ENCODE results near the gene RXRA.

Gene RXRA

GRCh38 chr9:134463280-134463679 is 137.0 kb downstream of the RXRA start:
- Histone ChIP-seq H3K36me3 (ENCODE audit: insufficient read depth, low read length) (no peaks in the 10 kb centered on the region), H3K27ac (ENCODE audit: low read depth, low read length) (no peak overlapping the region), H3K4me1 (ENCODE audit: insufficient read depth, low read length) (no peaks in the 10 kb centered on the region), H3K9me3 (ENCODE audit: insufficient read depth, low read depth, low read length) (no peaks in the 10 kb centered on the region), H3K4me3 (ENCODE audit: low read length) (no peak overlapping the region), H3K27me3 (ENCODE audit: insufficient read depth, low read length) (no peaks in the 10 kb centered on the region), H3K9ac (ENCODE audit: low read depth, low read length) (no peak overlapping the region)
- 88% methylated on average over 7 of the region's 7 CpGs for WGBS

- no peak overlapping the region for H3K9ac ChIP-seq (ENCODE audit: low read depth, low read length)
- H3K36me3 ChIP-seq (ENCODE audit: insufficient read depth, low read length), result no peaks in the 10 kb centered on the region
- no peaks in the 10 kb centered on the region for H3K27me3 ChIP-seq (ENCODE audit: insufficient read depth, low read length)
- no peaks in the 10 kb centered on the region for H3K4me1 ChIP-seq (ENCODE audit: insufficient read depth, low read length)
- no peak overlapping the region for H3K27ac ChIP-seq (ENCODE audit: low read depth, low read length)
- no peak overlapping the region for H3K4me3 ChIP-seq (ENCODE audit: low read length)
- 83% methylated on average over 20 of the region's 20 CpGs for WGBS
- H3K9me3 ChIP-seq (ENCODE audit: insufficient read depth, low read depth, low read length), result no peaks in the 10 kb centered on the region
Observed at GRCh38 chr9:134466869-134467616, 140.8 kb downstream of the RXRA start.

DNA sequence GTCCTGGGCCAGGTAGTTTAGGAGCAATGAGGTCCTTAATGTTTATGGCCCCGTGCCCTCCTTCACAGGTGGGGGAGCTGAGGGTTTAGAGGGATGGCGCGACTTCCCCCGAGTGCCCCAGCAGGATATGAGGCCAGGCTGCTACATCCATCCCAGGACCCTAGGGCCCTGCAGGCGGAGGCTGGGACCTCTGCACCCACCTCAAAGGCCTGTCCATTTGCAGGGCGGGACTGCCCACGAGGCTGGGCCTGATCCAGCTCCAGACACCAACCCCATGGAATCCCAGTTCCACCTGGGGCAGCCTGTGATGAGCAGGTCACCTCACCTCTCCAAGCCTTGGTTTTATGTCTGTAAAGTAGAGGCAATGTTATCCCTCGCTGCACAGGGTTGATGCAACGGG is 142.1 kb downstream of the RXRA start:
- Histone ChIP-seq H3K27ac (ENCODE audit: low read depth, low read length) (no peak overlapping the region), H3K36me3 (ENCODE audit: insufficient read depth, low read length) (no peaks in the 10 kb centered on the region), H3K4me1 (ENCODE audit: insufficient read depth, low read length) (no peaks in the 10 kb centered on the region), H3K4me3 (ENCODE audit: low read length) (no peak overlapping the region), H3K27me3 (ENCODE audit: insufficient read depth, low read length) (no peaks in the 10 kb centered on the region), H3K9me3 (ENCODE audit: insufficient read depth, low read depth, low read length) (no peaks in the 10 kb centered on the region), H3K9ac (ENCODE audit: low read depth, low read length) (no peak overlapping the region)
- WGBS, result 87% methylated on average over 9 of the region's 9 CpGs

DNA sequence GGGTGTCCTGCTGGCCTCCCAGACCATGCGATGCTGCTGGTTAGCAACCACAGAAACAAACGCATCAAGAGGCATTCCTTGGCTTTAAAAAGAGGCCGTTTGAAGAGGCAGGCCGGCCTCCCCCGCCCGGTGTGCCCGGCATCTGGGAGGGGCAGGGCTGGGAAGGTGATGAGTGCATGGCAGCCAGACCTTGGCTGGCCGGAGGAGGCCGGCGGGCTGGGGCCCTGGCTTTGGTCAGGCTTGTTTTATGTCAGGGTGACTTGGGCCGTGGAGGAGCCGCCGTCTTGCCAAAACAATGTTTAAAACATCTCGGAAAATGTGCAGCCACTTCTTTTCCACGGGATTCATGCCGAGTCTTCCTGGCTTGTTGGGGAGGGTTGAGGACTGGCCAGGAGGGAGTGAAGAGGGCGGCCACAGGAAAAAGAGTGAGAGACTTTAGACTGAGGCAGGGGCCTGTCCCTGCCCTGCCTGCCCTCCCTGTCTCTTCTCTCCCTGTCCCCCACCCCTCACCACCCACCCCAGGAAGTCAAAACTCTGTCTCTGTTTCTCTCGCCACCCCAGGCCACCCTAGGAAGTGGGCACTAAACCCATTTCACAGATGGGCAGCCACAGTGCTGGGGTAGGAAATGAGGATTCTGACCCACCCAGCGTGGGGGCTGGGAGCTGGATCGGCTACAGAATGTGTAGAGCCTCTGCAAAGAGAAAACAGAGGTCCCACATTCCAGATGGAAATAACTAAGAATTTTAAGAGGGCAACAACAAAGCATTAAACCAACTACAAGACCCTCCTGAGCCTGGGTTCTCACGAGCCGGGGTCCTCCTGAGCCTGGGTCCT is 143.0 kb downstream of the RXRA start:
- no peaks in the 10 kb centered on the region for H3K27me3 ChIP-seq (ENCODE audit: insufficient read depth, low read length)
- no peaks in the 10 kb centered on the region for H3K36me3 ChIP-seq (ENCODE audit: insufficient read depth, low read length)
- H3K4me1 ChIP-seq (ENCODE audit: insufficient read depth, low read length), result no peaks in the 10 kb centered on the region
- H3K4me3 ChIP-seq (ENCODE audit: low read length), result no peak overlapping the region
- no peaks in the 10 kb centered on the region for H3K9me3 ChIP-seq (ENCODE audit: insufficient read depth, low read depth, low read length)
- no peak overlapping the region for H3K27ac ChIP-seq (ENCODE audit: low read depth, low read length)
- WGBS, result 88% methylated on average over 22 of the region's 22 CpGs
- no peak overlapping the region for H3K9ac ChIP-seq (ENCODE audit: low read depth, low read length)

- Histone ChIP-seq H3K27ac (ENCODE audit: low read depth, low read length) (no peak overlapping the region), H3K36me3 (ENCODE audit: insufficient read depth, low read length) (no peaks in the 10 kb centered on the region), H3K4me1 (ENCODE audit: insufficient read depth, low read length) (no peaks in the 10 kb centered on the region), H3K4me3 (ENCODE audit: low read length) (no peak overlapping the region), H3K27me3 (ENCODE audit: insufficient read depth, low read length) (no peaks in the 10 kb centered on the region), H3K9me3 (ENCODE audit: insufficient read depth, low read depth, low read length) (no peaks in the 10 kb centered on the region), H3K9ac (ENCODE audit: low read depth, low read length) (no peak overlapping the region)
- WGBS, result 91% methylated on average over 6 of the region's 6 CpGs
Observed at GRCh38 chr9:134472256-134472655, 146.0 kb downstream of the RXRA start.

GRCh38 chr9:134473141-134474054 is 147.1 kb downstream of the RXRA start:
- no peaks in the 10 kb centered on the region for H3K36me3 ChIP-seq (ENCODE audit: insufficient read depth, low read length)
- H3K9me3 ChIP-seq (ENCODE audit: insufficient read depth, low read depth, low read length), result no peaks in the 10 kb centered on the region
- H3K27me3 ChIP-seq (ENCODE audit: insufficient read depth, low read length), result no peaks in the 10 kb centered on the region
- no peak overlapping the region for H3K4me3 ChIP-seq (ENCODE audit: low read length)
- no peak overlapping the region for H3K27ac ChIP-seq (ENCODE audit: low read depth, low read length)
- WGBS, result 87% methylated on average over 26 of the region's 26 CpGs
- H3K9ac ChIP-seq (ENCODE audit: low read depth, low read length), result no peak overlapping the region
- H3K4me1 ChIP-seq (ENCODE audit: insufficient read depth, low read length), result no peaks in the 10 kb centered on the region

DNA sequence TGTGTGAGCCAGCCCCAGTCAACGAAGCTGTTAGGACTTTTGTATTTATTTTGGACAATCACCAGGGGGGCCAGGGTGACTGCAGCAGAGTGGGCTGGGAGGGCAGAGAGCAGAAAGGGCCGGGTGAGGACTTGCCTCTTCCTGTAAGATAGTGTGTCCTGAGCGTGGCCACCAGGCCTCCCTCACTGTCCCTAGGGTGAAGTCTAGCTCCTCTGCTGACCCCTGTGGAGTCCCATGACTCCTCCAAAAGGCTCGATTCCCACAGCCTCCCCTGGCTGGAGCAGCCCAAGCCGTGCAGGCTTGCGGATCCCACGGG is 147.8 kb downstream of the RXRA start:
- Histone ChIP-seq H3K4me1 (ENCODE audit: insufficient read depth, low read length) (no peaks in the 10 kb centered on the region), H3K27ac (ENCODE audit: low read depth, low read length) (no peak overlapping the region), H3K27me3 (ENCODE audit: insufficient read depth, low read length) (no peaks in the 10 kb centered on the region), H3K36me3 (ENCODE audit: insufficient read depth, low read length) (no peaks in the 10 kb centered on the region), H3K9me3 (ENCODE audit: insufficient read depth, low read depth, low read length) (no peaks in the 10 kb centered on the region), H3K9ac (ENCODE audit: low read depth, low read length) (no peak overlapping the region), H3K4me3 (ENCODE audit: low read length) (no peak overlapping the region)
- WGBS, result 86% methylated on average over 7 of the region's 7 CpGs

GRCh38 chr9:134475011-134475790 is 148.9 kb downstream of the RXRA start:
- H3K27me3 ChIP-seq (ENCODE audit: insufficient read depth, low read length), result no peaks in the 10 kb centered on the region
- no peak overlapping the region for H3K4me3 ChIP-seq (ENCODE audit: low read length)
- no peak overlapping the region for H3K9ac ChIP-seq (ENCODE audit: low read depth, low read length)
- no peaks in the 10 kb centered on the region for H3K36me3 ChIP-seq (ENCODE audit: insufficient read depth, low read length)
- H3K9me3 ChIP-seq (ENCODE audit: insufficient read depth, low read depth, low read length), result no peaks in the 10 kb centered on the region
- no peak overlapping the region for H3K27ac ChIP-seq (ENCODE audit: low read depth, low read length)
- WGBS, result 81% methylated on average over 27 of the region's 27 CpGs
- no peaks in the 10 kb centered on the region for H3K4me1 ChIP-seq (ENCODE audit: insufficient read depth, low read length)

GRCh38 chr9:134476272-134476941 is 150.2 kb downstream of the RXRA start:
- Histone ChIP-seq H3K4me3 (ENCODE audit: low read length) (no peak overlapping the region), H3K36me3 (ENCODE audit: insufficient read depth, low read length) (no peaks in the 10 kb centered on the region), H3K9me3 (ENCODE audit: insufficient read depth, low read depth, low read length) (no peaks in the 10 kb centered on the region), H3K27me3 (ENCODE audit: insufficient read depth, low read length) (no peaks in the 10 kb centered on the region), H3K9ac (ENCODE audit: low read depth, low read length) (no peak overlapping the region), H3K4me1 (ENCODE audit: insufficient read depth, low read length) (no peaks in the 10 kb centered on the region), H3K27ac (ENCODE audit: low read depth, low read length) (no peak overlapping the region)
- 96% methylated on average over 9 of the region's 9 CpGs for WGBS

- 93% methylated on average over 15 of the region's 15 CpGs for WGBS
- no peaks in the 10 kb centered on the region for H3K27me3 ChIP-seq (ENCODE audit: insufficient read depth, low read length)
- no peak overlapping the region for H3K27ac ChIP-seq (ENCODE audit: low read depth, low read length)
- no peaks in the 10 kb centered on the region for H3K9me3 ChIP-seq (ENCODE audit: insufficient read depth, low read depth, low read length)
- H3K9ac ChIP-seq (ENCODE audit: low read depth, low read length), result no peak overlapping the region
- H3K36me3 ChIP-seq (ENCODE audit: insufficient read depth, low read length), result no peaks in the 10 kb centered on the region
- H3K4me1 ChIP-seq (ENCODE audit: insufficient read depth, low read length), result no peaks in the 10 kb centered on the region
- H3K4me3 ChIP-seq (ENCODE audit: low read length), result no peak overlapping the region
Observed at GRCh38 chr9:134476942-134477335, 150.7 kb downstream of the RXRA start.

Data from HUES64 (cell line).